Right atrium auricular region (tissue), 2 donors: Measurements from ENCODE around the gene A4GNT. TPM values are rescaled to one million over a fixed set of nuclear protein-coding genes. Genes with fewer than 3 reads are reported as not detected.

ENCODE experiments used
- DNase-seq: peaks from one replicate; pipeline ENCODE4 v3.0.0-alpha.2; 2019; ENCODE audit warnings: low spot score
- H3K27ac ChIP-seq, 2 donors: fragments of 200-600 bp; sonication (generic); 1 replicate in 1 of 2; 2 replicates in 1 of 2; pipeline ENCODE4 v1.5.1; 2016 to 2019
- H3K27me3 ChIP-seq, 2 donors: fragments of 200-600 bp; sonication (generic); one replicate each; pipeline versions ENCODE4 v1.5.1 to v1.6.0; 2017 to 2019
- H3K36me3 ChIP-seq: fragments of 200-600 bp; sonication (generic); one replicate; pipeline ENCODE4 v1.5.1; 2016
- H3K4me1 ChIP-seq, 2 donors: fragments of 200-600 bp; sonication (generic); one replicate each; pipeline versions ENCODE4 v1.5.1 to v1.6.0; 2017 to 2019
- H3K4me3 ChIP-seq, 2 donors: fragments of 200-600 bp; sonication (generic); 1 replicate in 1 of 2; 2 replicates in 1 of 2; pipeline ENCODE4 v1.5.1; 2017 to 2019; ENCODE audit warnings: mild to moderate bottlenecking in 1 of 2, moderate library complexity in 1 of 2
- H3K9me3 ChIP-seq, 2 donors: fragments of 200-600 bp; sonication (generic); one replicate each; pipeline ENCODE4 v1.5.1; 2019
- total RNA-seq, 2 donors: library from RNA; depleted of rRNA; stranded (reverse); fragments of >200 nt; gene quantifications; one replicate each; pipeline ENCODE4 v1.1.0, GENCODE V29; 2016
- TF ChIP-seq, protein P1 (sequence below), 2 donors: fragments of 200-600 bp; sonication (generic); IDR thresholded peaks; one replicate each; pipeline ENCODE4 v1.5.1; 2019; ENCODE audit warnings: antibody characterized with exemption in 2 of 2

A4GNT gene
- total RNA-seq, 2 donors from 2014 or later: not detected

GRCh38 chr3:138081371-138082084, 50.7 kb downstream of the A4GNT start:
- peak overlapping the region in 1 of 2 donors; percentile 72 for H3K27ac ChIP-seq
- no peaks in the 10 kb centered on the region for H3K27me3 ChIP-seq
- H3K4me1 ChIP-seq: no peaks in the 10 kb centered on the region
- TF ChIP-seq, protein P1, sequence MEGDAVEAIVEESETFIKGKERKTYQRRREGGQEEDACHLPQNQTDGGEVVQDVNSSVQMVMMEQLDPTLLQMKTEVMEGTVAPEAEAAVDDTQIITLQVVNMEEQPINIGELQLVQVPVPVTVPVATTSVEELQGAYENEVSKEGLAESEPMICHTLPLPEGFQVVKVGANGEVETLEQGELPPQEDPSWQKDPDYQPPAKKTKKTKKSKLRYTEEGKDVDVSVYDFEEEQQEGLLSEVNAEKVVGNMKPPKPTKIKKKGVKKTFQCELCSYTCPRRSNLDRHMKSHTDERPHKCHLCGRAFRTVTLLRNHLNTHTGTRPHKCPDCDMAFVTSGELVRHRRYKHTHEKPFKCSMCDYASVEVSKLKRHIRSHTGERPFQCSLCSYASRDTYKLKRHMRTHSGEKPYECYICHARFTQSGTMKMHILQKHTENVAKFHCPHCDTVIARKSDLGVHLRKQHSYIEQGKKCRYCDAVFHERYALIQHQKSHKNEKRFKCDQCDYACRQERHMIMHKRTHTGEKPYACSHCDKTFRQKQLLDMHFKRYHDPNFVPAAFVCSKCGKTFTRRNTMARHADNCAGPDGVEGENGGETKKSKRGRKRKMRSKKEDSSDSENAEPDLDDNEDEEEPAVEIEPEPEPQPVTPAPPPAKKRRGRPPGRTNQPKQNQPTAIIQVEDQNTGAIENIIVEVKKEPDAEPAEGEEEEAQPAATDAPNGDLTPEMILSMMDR (IDR thresholded peaks at IDR 0.05): no peak
- no peak for DNase-seq
- peaks cover 31% of the 10 kb centered on the region for H3K36me3 ChIP-seq
- no peak overlapping the region for H3K4me3 ChIP-seq
- no peaks in the 10 kb centered on the region for H3K9me3 ChIP-seq

DNA sequence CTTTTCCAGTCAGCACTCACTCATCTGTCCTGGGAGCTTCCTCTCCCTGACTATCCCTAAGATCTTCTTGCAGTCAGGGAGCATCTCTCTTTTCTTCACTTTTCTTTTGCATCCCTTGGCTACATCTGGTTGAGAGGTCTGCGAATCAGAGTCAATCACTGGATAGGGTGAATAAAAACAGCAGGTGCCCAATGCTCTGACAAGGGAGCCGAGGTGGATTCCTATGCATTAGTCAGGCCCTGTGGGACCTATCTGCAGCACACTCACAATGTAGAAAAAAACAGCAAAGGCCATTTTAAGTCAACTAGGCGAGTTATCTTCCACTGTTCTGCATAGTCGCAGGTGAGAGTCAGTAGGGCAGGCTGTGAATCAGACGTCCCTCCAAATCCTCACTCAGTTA, 52.3 kb downstream of the A4GNT start:
- Histone ChIP-seq H3K36me3 (peaks cover 26% of the 10 kb centered on the region), H3K27me3 (no peaks in the 10 kb centered on the region), H3K9me3 (no peaks in the 10 kb centered on the region), H3K4me3 (no peak overlapping the region), H3K27ac (no peak overlapping the region), H3K4me1 (no peaks in the 10 kb centered on the region)
- no peak for DNase-seq
- TF ChIP-seq, protein P1 (IDR thresholded peaks at IDR 0.05): no peak

- no peak overlapping the region for H3K4me3 ChIP-seq
- H3K27ac ChIP-seq: no peak overlapping the region
- TF ChIP-seq, protein P1 (IDR thresholded peaks at IDR 0.05): no peak
- H3K9me3 ChIP-seq: no peaks in the 10 kb centered on the region
- peaks cover 22% of the 10 kb centered on the region for H3K36me3 ChIP-seq
- no peak for DNase-seq
- H3K27me3 ChIP-seq: no peaks in the 10 kb centered on the region
- H3K4me1 ChIP-seq: no peaks in the 10 kb centered on the region
These were observed 53.3 kb downstream of the A4GNT start for GRCh38 chr3:138078901-138079344.

- Histone ChIP-seq H3K9me3 (no peaks in the 10 kb centered on the region), H3K4me3 (no peak overlapping the region), H3K27me3 (no peaks in the 10 kb centered on the region), H3K36me3 (peaks cover 16% of the 10 kb centered on the region), H3K4me1 (no peaks in the 10 kb centered on the region), H3K27ac (no peak overlapping the region)
- no peak for DNase-seq
- TF ChIP-seq, protein P1 (IDR thresholded peaks at IDR 0.05): no peak
These were observed 54.1 kb downstream of the A4GNT start for GRCh38 chr3:138078096-138078495.

Other genes with a start within 250 kb of the A4GNT start
- gene CLDN18, start 122.2 kb downstream of the A4GNT start, total RNA-seq: 10 to 100 TPM in 1 of 2 donors, under 1 TPM in 1; 0.12 to 21.0 TPM
- 1 to 10 TPM; 4.0 to 4.6 TPM for gene DZIP1L, start 16.8 kb downstream of the A4GNT start, total RNA-seq
- 1 to 10 TPM; 6.9 to 8.1 TPM for gene DBR1, start 42.5 kb upstream of the A4GNT start, total RNA-seq
- gene ARMC8, start 54.9 kb upstream of the A4GNT start, total RNA-seq: 10 to 100 TPM; 28.6 to 33.8 TPM
- not detected for gene NME9, start 197.5 kb upstream of the A4GNT start, total RNA-seq
- gene MRAS, start 216.2 kb upstream of the A4GNT start, total RNA-seq: 100 to 1,000 TPM; 174 to 288 TPM